ENCODE results near the gene CHPF. TPM values are rescaled to one million over a fixed set of nuclear protein-coding genes. Genes with fewer than 3 reads are reported as not detected.
A peak's percentile ranks its signal among the peaks of the same experiment; 100 is the strongest.

Gene CHPF
- total and polyA plus RNA-seq, 4 experiments from 2014 or later: 7.5 to 8.5 (median 7.9) TPM

GRCh38 chr2:219560893-219561178, 17.2 kb upstream of the CHPF start:
- intact Hi-C loops (cut with micrococcal nuclease): loop anchor here (1.0 kb wide), 1 partner anchor 20 kb away; no protein-coding TSS in a partner anchor
- Mint-ChIP-seq H3K36me3 (no peaks in the 10 kb centered on the region), H3K4me1 (peaks cover 0 to 2% (median 0%) of the 10 kb centered on the region in 4 donors), H3K27me3 (peaks cover 10 to 21% of the 10 kb centered on the region in 2 donors), H3K27ac (no peak overlapping the region), H3K4me3 (no peak overlapping the region), H3K9me3 (no peaks in the 10 kb centered on the region)
- ChIA-PET POLR2A (ENCODE audit: partially characterized antibody) (interaction anchor here (1.4 kb wide), 1 partner anchor 20 kb away, joined by 3 read pairs; no protein-coding TSS in a partner anchor), CTCF (ENCODE audit: partially characterized antibody) (interaction anchor here (0.7 to 4.8 kb wide), 13 partner anchors 9 to 159 kb away, joined by 3 to 73 read pairs (median 4); partner anchors contain the start of genes CHPF, GMPPA, INHA and OBSL1)
- no peak overlapping the region for H3K27ac ChIP-seq (ENCODE audit: low read depth, low read length)
- DNase-seq: no peak
- H3K9me3 ChIP-seq (ENCODE audit: control insufficient read depth in 1 of 2, low read length in 2 of 2): no peaks in the 10 kb centered on the region
- no peak overlapping the region for H3K4me3 ChIP-seq (ENCODE audit: low read length in 2 of 2)
- H3K36me3 ChIP-seq (ENCODE audit: insufficient read depth, low read length): no peaks in the 10 kb centered on the region
- no peaks in the 10 kb centered on the region for H3K27me3 ChIP-seq (ENCODE audit: insufficient read depth, low read length)
- H3K4me1 ChIP-seq (ENCODE audit: insufficient read depth, low read length): no peaks in the 10 kb centered on the region

DNA sequence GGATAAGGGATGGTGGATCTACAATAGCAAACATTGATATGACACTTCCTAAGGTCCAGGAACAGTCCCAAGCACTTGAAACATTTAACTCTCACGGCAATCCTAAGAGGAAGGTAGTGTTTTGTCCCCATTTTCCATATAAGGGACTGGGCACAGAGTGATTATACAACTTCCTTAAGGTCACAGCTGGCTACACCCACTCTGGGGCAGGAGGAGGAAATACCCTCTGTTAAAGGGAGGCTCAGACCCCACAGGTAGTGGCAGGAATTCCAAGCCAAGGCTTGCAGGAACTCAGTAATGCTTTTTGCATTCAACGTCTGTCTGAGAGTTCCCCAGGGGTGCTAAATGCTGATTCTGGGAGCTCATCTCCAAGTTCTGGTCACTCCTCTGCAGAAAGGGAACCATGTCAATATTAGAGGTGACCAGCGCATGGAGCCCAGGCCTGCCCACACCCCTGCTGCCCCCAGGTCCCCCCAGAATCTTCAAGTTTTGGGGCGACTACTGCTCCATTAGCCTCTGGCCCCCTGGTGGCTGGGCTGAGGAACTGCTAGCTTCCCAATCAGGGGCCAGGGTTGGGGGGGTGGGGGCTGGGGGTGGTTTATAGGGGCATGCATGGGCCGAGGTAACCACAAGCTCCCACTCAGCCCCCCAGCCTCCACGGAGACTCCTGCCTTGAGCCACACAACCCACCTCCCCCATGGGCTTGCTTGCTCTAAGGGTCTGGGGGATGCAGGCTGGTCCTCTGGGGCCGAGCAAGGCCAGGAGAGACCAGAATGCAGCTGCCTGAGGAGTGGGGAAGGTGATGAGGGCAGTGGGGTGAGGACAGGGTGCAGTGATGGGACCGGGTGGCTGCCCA, 16.7 kb upstream of the CHPF start:
- H3K36me3 ChIP-seq (ENCODE audit: insufficient read depth, low read length): no peaks in the 10 kb centered on the region
- Mint-ChIP-seq H3K27me3 (peaks cover 10 to 22% of the 10 kb centered on the region in 2 donors), H3K27ac (no peak overlapping the region), H3K4me1 (peaks cover 0 to 2% (median 0%) of the 10 kb centered on the region in 4 donors), H3K36me3 (no peaks in the 10 kb centered on the region), H3K4me3 (no peak overlapping the region), H3K9me3 (no peaks in the 10 kb centered on the region)
- H3K4me3 ChIP-seq (ENCODE audit: low read length in 2 of 2): no peak overlapping the region
- peak in 4 of 5 donors; percentile 19 to 37 (median 28) for DNase-seq
- no peaks in the 10 kb centered on the region for H3K27me3 ChIP-seq (ENCODE audit: insufficient read depth, low read length)
- intact Hi-C loops (cut with micrococcal nuclease): loop anchor here (1.0 kb wide), 1 partner anchor 19 kb away; no protein-coding TSS in a partner anchor
- POLR2A ChIA-PET (ENCODE audit: partially characterized antibody): interaction anchor here (1.4 kb wide), 1 partner anchor 19 kb away, joined by 3 read pairs; no protein-coding TSS in a partner anchor
- H3K4me1 ChIP-seq (ENCODE audit: insufficient read depth, low read length): no peaks in the 10 kb centered on the region
- H3K9me3 ChIP-seq (ENCODE audit: control insufficient read depth in 1 of 2, low read length in 2 of 2): no peaks in the 10 kb centered on the region
- no peak overlapping the region for H3K27ac ChIP-seq (ENCODE audit: low read depth, low read length)
- CTCF ChIA-PET (ENCODE audit: partially characterized antibody): interaction anchor here (0.7 to 4.8 kb wide), 18 partner anchors 8 to 172 kb away, joined by 3 to 73 read pairs (median 4); partner anchors contain the start of genes CHPF, GMPPA, INHA and OBSL1

DNA sequence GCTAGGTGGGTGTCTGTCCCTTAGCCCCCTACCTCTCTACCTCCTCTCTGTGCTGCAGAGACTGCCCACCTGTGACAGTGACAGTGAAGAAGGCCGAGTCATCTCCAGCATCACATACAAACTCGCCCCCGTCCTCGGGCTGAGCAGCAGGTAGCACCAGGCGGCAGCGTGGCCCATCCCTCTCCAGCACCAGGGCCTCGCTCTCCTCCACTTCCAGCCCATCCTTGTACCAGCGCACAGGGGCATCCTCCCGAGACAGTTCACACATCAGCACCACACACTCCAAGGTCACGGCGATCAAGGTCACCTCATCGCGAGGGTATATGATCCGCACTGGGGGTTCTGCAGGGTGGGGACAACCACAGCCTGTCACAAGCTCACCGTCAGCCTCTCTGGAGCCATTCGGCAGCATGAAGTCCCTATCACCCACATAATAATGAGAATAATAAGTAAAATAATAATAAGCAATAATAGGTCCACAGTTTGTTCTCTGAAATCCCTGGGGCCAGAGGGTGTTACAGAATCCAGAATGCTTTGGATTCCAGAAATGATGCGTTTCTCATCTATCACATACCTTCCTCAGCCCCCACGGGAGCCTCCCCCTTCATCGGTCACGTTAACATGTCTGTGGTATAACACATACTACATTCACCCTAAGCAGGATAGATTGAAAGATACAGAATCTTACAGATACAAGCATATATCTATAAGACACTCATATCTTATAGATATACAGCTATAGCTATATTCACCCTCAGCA, 15.7 kb upstream of the CHPF start:
- H3K27ac ChIP-seq (ENCODE audit: low read depth, low read length): no peak overlapping the region
- H3K27me3 ChIP-seq (ENCODE audit: insufficient read depth, low read length): no peaks in the 10 kb centered on the region
- H3K36me3 Mint-ChIP-seq: no peaks in the 10 kb centered on the region
- H3K4me3 Mint-ChIP-seq: peak overlapping the region in 1 of 8 donors; percentile 17
- intact Hi-C loops (cut with micrococcal nuclease): no loop called here
- no peak overlapping the region for H3K27ac Mint-ChIP-seq
- ChIA-PET POLR2A (ENCODE audit: partially characterized antibody) (no interaction called here), CTCF (ENCODE audit: partially characterized antibody) (interaction anchor here (0.9 to 4.8 kb wide), 12 partner anchors 9 to 171 kb away, joined by 3 to 73 read pairs (median 4); partner anchors contain the start of genes CHPF, INHA, OBSL1 and TMEM198)
- no peaks in the 10 kb centered on the region for H3K36me3 ChIP-seq (ENCODE audit: insufficient read depth, low read length)
- H3K4me1 ChIP-seq (ENCODE audit: insufficient read depth, low read length): no peaks in the 10 kb centered on the region
- peaks cover 0 to under 1% (median 0%) of the 10 kb centered on the region in 4 donors for H3K4me1 Mint-ChIP-seq
- H3K9me3 Mint-ChIP-seq: no peaks in the 10 kb centered on the region
- H3K9me3 ChIP-seq (ENCODE audit: control insufficient read depth in 1 of 2, low read length in 2 of 2): no peaks in the 10 kb centered on the region
- H3K27me3 Mint-ChIP-seq: peaks cover 14 to 28% of the 10 kb centered on the region in 2 donors
- no peak overlapping the region for H3K4me3 ChIP-seq (ENCODE audit: low read length in 2 of 2)
- peak in 1 of 5 donors; percentile 21 for DNase-seq

DNA sequence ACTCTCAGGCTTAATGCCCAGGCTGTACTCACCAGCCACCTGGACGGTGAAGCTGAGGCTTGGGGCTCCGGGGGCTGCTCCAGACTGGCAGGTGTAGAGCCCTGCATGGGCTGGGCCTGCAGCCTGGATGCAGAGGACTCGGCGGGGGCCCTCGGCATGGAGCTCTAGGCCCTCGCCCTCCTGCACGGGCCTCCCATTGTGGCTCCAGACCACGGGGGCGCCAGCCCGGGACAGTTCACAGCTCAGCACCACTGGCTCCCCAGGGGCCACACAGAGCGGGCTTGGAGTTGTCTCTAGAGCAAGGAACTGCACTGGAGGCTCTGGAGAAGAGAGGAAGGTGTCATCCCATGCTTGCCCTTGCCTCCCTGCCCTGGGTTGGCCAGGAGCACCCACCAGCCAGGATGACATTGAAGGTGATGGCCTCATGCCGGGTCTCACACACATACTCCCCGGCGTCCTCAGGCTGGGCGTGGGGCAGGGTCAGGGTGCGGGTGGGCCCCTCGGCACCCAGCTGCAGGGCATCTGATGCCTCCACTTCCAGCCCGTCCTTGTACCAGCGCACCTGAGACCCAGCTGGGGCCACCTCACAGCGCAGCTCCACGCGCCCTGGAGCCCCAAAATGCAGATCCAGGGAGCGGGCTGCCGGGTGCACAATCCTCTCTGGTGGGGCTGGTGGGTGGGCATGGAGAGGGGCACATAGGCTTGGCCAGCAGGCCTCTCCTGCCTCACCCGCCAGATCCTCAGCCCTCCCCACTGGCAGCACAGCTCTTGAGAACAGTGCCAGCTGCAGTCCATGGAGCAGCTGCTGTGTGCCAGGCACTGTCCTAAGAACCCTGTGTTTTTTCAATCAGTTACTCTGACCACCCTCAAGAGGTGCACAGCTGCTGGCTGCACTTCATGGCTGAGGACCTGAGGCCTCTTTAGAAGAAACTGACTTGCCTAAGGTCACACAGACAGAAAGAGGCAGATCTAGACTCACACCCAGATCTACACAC, 14.5 kb upstream of the CHPF start:
- H3K9me3 Mint-ChIP-seq: peaks cover 0 to 2% (median 0%) of the 10 kb centered on the region in 8 donors
- peaks cover 22 to 32% of the 10 kb centered on the region in 2 donors for H3K27me3 Mint-ChIP-seq
- ChIA-PET POLR2A (ENCODE audit: partially characterized antibody) (no interaction called here), CTCF (ENCODE audit: partially characterized antibody) (interaction anchor here (0.7 to 4.8 kb wide), 3 partner anchors 10 to 17 kb away, joined by 3 to 73 read pairs (median 6); partner anchors contain the start of genes CHPF and TMEM198)
- H3K27ac Mint-ChIP-seq: no peak overlapping the region
- no peaks in the 10 kb centered on the region for H3K36me3 ChIP-seq (ENCODE audit: insufficient read depth, low read length)
- peaks cover 2% of the 10 kb centered on the region for H3K4me1 ChIP-seq (ENCODE audit: insufficient read depth, low read length)
- no peaks in the 10 kb centered on the region for H3K9me3 ChIP-seq (ENCODE audit: control insufficient read depth in 1 of 2, low read length in 2 of 2)
- peaks cover 0 to 11% (median 6%) of the 10 kb centered on the region in 4 donors for H3K4me1 Mint-ChIP-seq
- intact Hi-C loops (cut with micrococcal nuclease): no loop called here
- H3K4me3 Mint-ChIP-seq: no peak overlapping the region
- peak in 1 of 5 donors; percentile 22 for DNase-seq
- H3K4me3 ChIP-seq (ENCODE audit: low read length in 2 of 2): no peak overlapping the region
- peaks cover 5% of the 10 kb centered on the region for H3K27me3 ChIP-seq (ENCODE audit: insufficient read depth, low read length)
- H3K36me3 Mint-ChIP-seq: no peaks in the 10 kb centered on the region
- H3K27ac ChIP-seq (ENCODE audit: low read depth, low read length): no peak overlapping the region

DNA sequence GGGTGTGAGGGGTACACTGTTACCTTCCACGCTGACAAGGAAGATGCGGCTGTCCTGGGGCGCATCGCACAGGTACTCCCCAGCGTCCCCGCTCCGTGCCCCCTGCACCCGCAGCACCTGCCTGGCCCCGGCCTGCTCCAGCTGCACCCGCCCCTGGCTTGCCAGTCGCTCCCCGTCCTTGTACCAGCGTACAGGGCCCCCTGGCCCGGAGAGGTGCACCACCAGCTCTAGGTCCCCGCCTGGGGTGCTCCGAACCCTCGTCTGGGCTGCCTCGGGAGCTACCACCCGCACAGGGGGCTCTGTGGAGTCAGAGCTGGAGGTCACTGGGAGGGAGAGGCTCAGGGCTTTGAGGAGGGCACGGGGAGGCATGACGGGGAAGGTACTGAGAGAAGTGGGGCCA, 13.7 kb upstream of the CHPF start:
- H3K27me3 Mint-ChIP-seq: peaks cover 21 to 33% of the 10 kb centered on the region in 2 donors
- H3K9me3 ChIP-seq (ENCODE audit: control insufficient read depth in 1 of 2, low read length in 2 of 2): no peaks in the 10 kb centered on the region
- CTCF ChIA-PET (ENCODE audit: partially characterized antibody): interaction anchor here (0.7 to 1.3 kb wide), 4 partner anchors 9 to 40 kb away, joined by 3 to 6 read pairs (median 3); partner anchors contain the start of gene STK11IP

DNA sequence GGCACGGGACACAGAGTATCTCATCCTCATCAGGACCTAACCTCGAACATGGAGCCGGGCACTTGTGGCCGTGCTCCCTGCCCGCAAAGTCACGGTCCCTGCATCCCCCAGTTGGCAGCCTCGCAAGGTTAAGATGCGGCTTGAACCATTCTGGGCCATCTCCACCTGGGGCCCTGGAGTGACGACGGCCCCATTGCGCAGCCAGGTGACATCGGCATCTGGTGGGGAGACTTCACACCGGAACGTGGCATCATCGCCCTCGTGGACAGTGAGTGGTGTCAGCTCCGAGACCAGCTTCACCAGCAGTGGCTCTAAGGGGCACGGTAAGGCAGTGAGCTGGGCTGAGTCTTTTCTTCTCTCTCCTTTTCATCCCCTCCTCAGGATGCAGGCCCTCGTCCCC, 12.8 kb upstream of the CHPF start:
- DNase-seq: peak in 1 of 5 donors; percentile 16
- no peak overlapping the region for H3K27ac Mint-ChIP-seq
- peaks cover 19 to 38% of the 10 kb centered on the region in 2 donors for H3K27me3 Mint-ChIP-seq
- no peak overlapping the region for H3K4me3 Mint-ChIP-seq
- H3K4me1 Mint-ChIP-seq: peaks cover 4 to 18% (median 9%) of the 10 kb centered on the region in 4 donors
- peaks cover 11% of the 10 kb centered on the region for H3K27me3 ChIP-seq (ENCODE audit: insufficient read depth, low read length)
- intact Hi-C loops (cut with micrococcal nuclease): no loop called here
- H3K9me3 ChIP-seq (ENCODE audit: control insufficient read depth in 1 of 2, low read length in 2 of 2): no peaks in the 10 kb centered on the region
- H3K36me3 ChIP-seq (ENCODE audit: insufficient read depth, low read length): no peaks in the 10 kb centered on the region
- POLR2A ChIA-PET (ENCODE audit: partially characterized antibody): no interaction called here
- H3K36me3 Mint-ChIP-seq: no peaks in the 10 kb centered on the region
- no peak overlapping the region for H3K27ac ChIP-seq (ENCODE audit: low read depth, low read length)
- peaks cover 18% of the 10 kb centered on the region for H3K4me1 ChIP-seq (ENCODE audit: insufficient read depth, low read length)
- H3K9me3 Mint-ChIP-seq: peaks cover 0 to 2% (median 0%) of the 10 kb centered on the region in 8 donors
- CTCF ChIA-PET (ENCODE audit: partially characterized antibody): interaction anchor here (0.8 to 1.3 kb wide), 3 partner anchors 10 to 41 kb away, joined by 3 to 6 read pairs (median 3); partner anchors contain the start of gene STK11IP
- H3K4me3 ChIP-seq (ENCODE audit: low read length in 2 of 2): no peak overlapping the region

More for the DNA sequence above, 13.7 kb upstream of the CHPF start:
- no peak overlapping the region for H3K4me3 Mint-ChIP-seq
- POLR2A ChIA-PET (ENCODE audit: partially characterized antibody): no interaction called here
- H3K4me1 ChIP-seq (ENCODE audit: insufficient read depth, low read length): peaks cover 9% of the 10 kb centered on the region
- peak in 1 of 5 donors; percentile 25 for DNase-seq
- intact Hi-C loops (cut with micrococcal nuclease): no loop called here
- peaks cover 0 to 11% (median 7%) of the 10 kb centered on the region in 4 donors for H3K4me1 Mint-ChIP-seq
- no peak overlapping the region for H3K27ac ChIP-seq (ENCODE audit: low read depth, low read length)
- H3K27ac Mint-ChIP-seq: no peak overlapping the region
- H3K4me3 ChIP-seq (ENCODE audit: low read length in 2 of 2): no peak overlapping the region
- H3K36me3 Mint-ChIP-seq: no peaks in the 10 kb centered on the region
- H3K27me3 ChIP-seq (ENCODE audit: insufficient read depth, low read length): peaks cover 5% of the 10 kb centered on the region
- H3K36me3 ChIP-seq (ENCODE audit: insufficient read depth, low read length): no peaks in the 10 kb centered on the region
- H3K9me3 Mint-ChIP-seq: peaks cover 0 to 2% (median 0%) of the 10 kb centered on the region in 8 donors

All from CD4-positive, alpha-beta memory T cell (primary cell).